Measurements from ENCODE around the gene LTBP2.

- no peak for TF ChIP-seq POLR2A (IDR thresholded peaks at IDR 0.05)
- no peak for TF ChIP-seq CTCF (IDR thresholded peaks at IDR 0.05)
These were observed 103.7 kb downstream of the LTBP2 start for GRCh38 chr14:74508292-74508731.

Measured in testis (tissue), 2 donors.